GM19193 (cell line): ENCODE measurements around the gene DYTN.

ENCODE experiments used
- POLR2A ChIP-seq: IDR thresholded peaks from 4 replicates; pipeline ENCODE4 v1.6.1; 2011; ENCODE audit not compliant: insufficient read depth, insufficient read length; ENCODE audit errors: extremely low read depth

The DYTN gene

DNA sequence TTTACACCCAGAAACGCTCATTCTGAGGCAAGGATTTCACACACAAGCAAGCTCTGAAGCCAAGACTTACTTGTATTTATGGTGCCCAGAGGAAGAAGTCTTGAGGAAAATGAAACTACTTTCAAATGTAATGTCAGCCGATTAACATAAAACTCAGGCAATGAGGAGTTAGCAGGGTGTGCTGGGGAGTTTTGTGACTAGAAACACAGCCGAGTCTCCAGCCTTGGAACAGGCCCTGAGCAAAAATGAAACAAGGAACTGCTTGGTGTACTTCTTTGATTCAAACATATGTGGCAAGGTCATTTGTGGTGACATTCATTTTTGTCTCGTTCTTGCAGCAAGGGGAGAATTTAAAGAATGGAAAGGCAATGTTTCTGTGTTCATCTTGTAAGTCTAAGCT is 4.5 kb downstream of the DYTN start:
- no peak for TF ChIP-seq POLR2A

- no peak for TF ChIP-seq POLR2A
These were observed 9.9 kb downstream of the DYTN start for GRCh38 chr2:206708286-206708685.

DNA sequence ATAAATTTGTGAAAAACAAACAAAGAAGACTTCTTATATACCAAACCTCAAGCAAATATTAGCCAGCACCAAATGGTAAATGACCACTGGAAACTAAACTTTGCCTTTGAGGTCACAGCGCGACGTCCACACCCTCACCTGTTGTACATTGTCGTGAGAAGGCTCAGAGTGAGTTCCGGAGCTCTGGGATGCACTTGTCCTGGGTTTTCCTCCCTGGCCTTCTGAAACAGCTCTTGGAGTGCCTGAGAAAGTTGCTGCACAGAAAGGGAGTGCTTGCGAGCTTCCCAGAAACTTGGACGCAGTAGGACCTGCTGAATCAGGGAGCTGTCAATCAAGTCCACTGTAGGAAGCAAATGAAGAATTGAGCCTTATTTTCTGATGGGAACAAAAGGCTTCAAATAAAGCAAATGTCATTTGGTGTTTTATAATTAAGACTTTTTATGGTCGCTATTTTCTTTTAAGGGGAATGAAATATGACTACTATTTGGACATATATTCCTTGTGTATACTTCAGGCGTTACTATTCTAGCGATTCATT is 11.0 kb downstream of the DYTN start:
- no peak for TF ChIP-seq POLR2A

DNA sequence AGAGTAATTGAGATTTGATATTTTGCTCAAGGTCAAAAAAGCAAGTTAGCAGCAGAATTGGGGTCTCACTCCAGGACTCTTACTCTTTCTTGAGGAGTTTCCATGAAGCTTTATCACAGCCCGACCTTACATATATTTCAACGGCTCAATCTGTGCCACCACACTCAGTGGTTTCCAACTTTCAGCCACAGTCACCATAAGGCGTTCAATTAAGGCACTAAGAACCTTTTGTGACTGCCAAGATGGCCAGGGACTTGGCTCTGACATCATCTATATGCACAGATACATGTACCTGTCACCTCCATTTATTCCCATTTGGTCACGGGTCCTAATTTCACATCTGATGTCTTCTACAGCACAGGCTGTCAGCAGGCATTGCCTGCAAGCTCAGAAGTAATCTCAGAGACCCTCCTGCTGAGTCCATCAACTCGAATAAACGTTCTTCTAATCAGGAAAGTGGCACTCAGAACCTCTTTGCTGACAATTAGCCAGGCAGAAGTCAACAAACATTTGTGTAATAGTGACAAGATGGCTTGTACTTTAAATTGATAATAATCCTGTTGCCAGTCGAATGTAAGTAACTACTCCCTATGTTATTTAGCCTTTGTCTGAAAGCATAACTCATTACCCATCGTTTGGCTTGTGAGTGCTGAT is 16.1 kb downstream of the DYTN start:
- no peak for TF ChIP-seq POLR2A

- no peak for TF ChIP-seq POLR2A
These were observed 18.0 kb downstream of the DYTN start for GRCh38 chr2:206700156-206700555.

DNA sequence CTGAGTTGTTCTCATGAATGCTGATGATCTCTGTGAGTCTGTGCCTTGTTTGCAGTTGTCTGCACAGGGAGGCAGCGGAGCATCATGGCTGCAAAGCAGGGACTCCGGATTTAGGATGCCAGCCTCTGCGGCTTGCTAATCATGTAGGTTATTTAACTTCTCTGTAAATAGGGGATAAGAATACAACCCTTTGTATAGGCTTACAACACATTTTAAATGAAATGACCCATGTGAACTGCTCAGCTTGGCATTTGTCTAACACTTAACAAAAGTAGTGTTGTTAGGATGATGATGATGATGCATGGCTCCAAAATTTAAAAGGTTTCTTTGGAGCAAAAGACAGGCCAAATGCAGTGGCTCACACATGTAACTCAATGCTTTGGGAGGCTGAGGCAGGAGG is 19.4 kb downstream of the DYTN start:
- no peak for TF ChIP-seq POLR2A

- no peak for TF ChIP-seq POLR2A
These were observed 21.3 kb downstream of the DYTN start for GRCh38 chr2:206696910-206697309.

GRCh38 chr2:206693399-206694137 is 24.6 kb downstream of the DYTN start:
- TF ChIP-seq POLR2A = no peak

- no peak for TF ChIP-seq POLR2A
These were observed 25.2 kb downstream of the DYTN start for GRCh38 chr2:206692971-206693370.

- no peak for TF ChIP-seq POLR2A
These were observed 29.2 kb downstream of the DYTN start for GRCh38 chr2:206688990-206689389.

GRCh38 chr2:206688453-206688852 is 29.7 kb downstream of the DYTN start:
- no peak for TF ChIP-seq POLR2A

DNA sequence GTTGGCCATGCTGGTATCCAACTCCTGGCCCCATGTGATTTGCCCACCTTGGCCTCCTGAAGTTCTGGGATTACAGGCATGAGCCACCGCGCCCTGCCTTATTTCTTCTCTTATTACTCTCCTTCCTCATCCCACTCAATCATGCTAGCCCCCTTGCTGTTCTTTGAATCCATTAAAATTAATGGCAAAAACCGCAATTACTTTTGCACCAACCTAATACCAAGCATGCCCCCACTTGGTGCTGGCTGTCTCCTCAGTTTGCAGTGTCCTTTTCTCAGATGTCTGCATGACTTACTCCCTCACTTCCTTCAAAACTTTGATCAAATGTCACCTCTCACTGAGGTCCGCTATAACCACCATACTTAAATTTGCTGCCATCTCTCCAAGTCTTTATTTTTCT is 34.6 kb downstream of the DYTN start:
- no peak for TF ChIP-seq POLR2A

- TF ChIP-seq POLR2A = no peak
These were observed 47.5 kb downstream of the DYTN start for GRCh38 chr2:206670531-206671319.

GRCh38 chr2:206665251-206665650 is 52.9 kb downstream of the DYTN start:
- TF ChIP-seq POLR2A = no peak

DNA sequence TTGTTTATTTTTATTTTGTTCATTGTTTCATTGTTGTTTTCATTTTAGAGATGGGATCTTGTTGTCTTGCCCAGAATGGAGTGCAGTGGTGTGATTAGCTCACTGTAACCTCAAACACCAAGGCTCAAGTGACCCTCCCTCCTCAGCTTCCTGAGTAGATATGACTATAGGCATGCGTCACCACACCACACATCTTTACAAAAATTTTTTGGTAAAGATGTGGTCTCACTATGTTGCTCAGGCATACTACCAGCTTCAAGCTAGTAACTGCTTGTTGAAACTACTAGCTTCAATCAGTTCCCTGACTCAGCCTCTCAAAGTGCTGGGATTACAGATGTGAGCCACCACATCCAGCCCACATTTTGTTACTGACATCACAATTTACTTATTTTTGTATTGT is 61.1 kb downstream of the DYTN start:
- no peak for TF ChIP-seq POLR2A
